IPS-18c (cell line): ENCODE data around the gene RPP30.
"Not testable (repeated sequence)": the region's sequence is repeated elsewhere in the genome, so short reads cannot be mapped to it uniquely, and the experiment has no call there.

Source experiments
- H3K4me3 ChIP-seq: 2 replicates; pipeline ENCODE4 v1.7.0; 2013; ENCODE audit warnings: low read depth, mild to moderate bottlenecking, low read length, moderate library complexity; ENCODE audit not compliant: insufficient read depth
- H3K9me3 ChIP-seq: one replicate; pipeline ENCODE4 v1.6.1; 2013; ENCODE audit warnings: mild to moderate bottlenecking, low read length, moderate library complexity; ENCODE audit not compliant: control insufficient read depth, insufficient read depth

The RPP30 gene

GRCh38 chr10:90860790-90861189, 11.0 kb upstream of the RPP30 start:
- H3K9me3 ChIP-seq, result no peaks in the 10 kb centered on the region
- no peak overlapping the region for H3K4me3 ChIP-seq

- Histone ChIP-seq H3K4me3 (no peak overlapping the region), H3K9me3 (no peaks in the 10 kb centered on the region)
Observed at GRCh38 chr10:90862908-90863514, 8.8 kb upstream of the RPP30 start.

- Histone ChIP-seq H3K9me3 (no peaks in the 10 kb centered on the region), H3K4me3 (no peak overlapping the region)
Observed at GRCh38 chr10:90865401-90865800, 6.4 kb upstream of the RPP30 start.

GRCh38 chr10:90866050-90866598, 5.7 kb upstream of the RPP30 start:
- H3K9me3 ChIP-seq, result no peaks in the 10 kb centered on the region
- H3K4me3 ChIP-seq, result no peak overlapping the region

GRCh38 chr10:90871279-90871765, 452 bp upstream of the RPP30 start:
- Histone ChIP-seq H3K4me3 (peak overlapping the region; percentile 99), H3K9me3 (no peaks in the 10 kb centered on the region)

GRCh38 chr10:90872648-90873020, 860 bp downstream of the RPP30 start:
- Histone ChIP-seq H3K9me3 (no peaks in the 10 kb centered on the region), H3K4me3 (peak overlapping the region; percentile 99)

GRCh38 chr10:90879062-90879461, 7.3 kb downstream of the RPP30 start:
- no peaks in the 10 kb centered on the region for H3K9me3 ChIP-seq
- no peak overlapping the region for H3K4me3 ChIP-seq

- not testable (repeated sequence) for H3K9me3 ChIP-seq, H3K4me3 ChIP-seq
Observed at GRCh38 chr10:90880059-90880719, 8.4 kb downstream of the RPP30 start.

GRCh38 chr10:90884431-90884830, 12.7 kb downstream of the RPP30 start:
- Histone ChIP-seq H3K4me3 (no peak overlapping the region), H3K9me3 (no peaks in the 10 kb centered on the region)

GRCh38 chr10:90885176-90885575, 13.4 kb downstream of the RPP30 start:
- no peaks in the 10 kb centered on the region for H3K9me3 ChIP-seq
- no peak overlapping the region for H3K4me3 ChIP-seq

- H3K4me3 ChIP-seq, result no peak overlapping the region
- H3K9me3 ChIP-seq, result no peaks in the 10 kb centered on the region
Observed at GRCh38 chr10:90887555-90887954, 15.8 kb downstream of the RPP30 start.

- no peaks in the 10 kb centered on the region for H3K9me3 ChIP-seq
Observed at GRCh38 chr10:90888387-90888786, 16.6 kb downstream of the RPP30 start.

GRCh38 chr10:90889636-90890035, 17.9 kb downstream of the RPP30 start:
- Histone ChIP-seq H3K9me3 (no peaks in the 10 kb centered on the region), H3K4me3 (no peak overlapping the region)

More at GRCh38 chr10:90888387-90888786, 16.6 kb downstream of the RPP30 start:
- H3K4me3 ChIP-seq, result no peak overlapping the region

- no peak overlapping the region for H3K4me3 ChIP-seq
- H3K9me3 ChIP-seq, result no peaks in the 10 kb centered on the region
Observed at GRCh38 chr10:90890347-90890746, 18.6 kb downstream of the RPP30 start.

GRCh38 chr10:90893190-90893589, 21.4 kb downstream of the RPP30 start:
- no peak overlapping the region for H3K4me3 ChIP-seq
- H3K9me3 ChIP-seq, result no peaks in the 10 kb centered on the region

GRCh38 chr10:90896916-90897315, 25.1 kb downstream of the RPP30 start:
- H3K9me3 ChIP-seq, H3K4me3 ChIP-seq: not testable (repeated sequence)

GRCh38 chr10:90905925-90906324, 34.2 kb downstream of the RPP30 start:
- H3K4me3 ChIP-seq, result no peak overlapping the region

GRCh38 chr10:90906596-90906995, 34.8 kb downstream of the RPP30 start:
- H3K4me3 ChIP-seq, result no peak overlapping the region
- H3K9me3 ChIP-seq, result no peaks in the 10 kb centered on the region

More at GRCh38 chr10:90905925-90906324, 34.2 kb downstream of the RPP30 start:
- no peaks in the 10 kb centered on the region for H3K9me3 ChIP-seq
